ENCODE data around the gene IQCE.
"Not testable (repeated sequence)": the region's sequence is repeated elsewhere in the genome, so short reads cannot be mapped to it uniquely, and the experiment has no call there.

Gene IQCE

DNA sequence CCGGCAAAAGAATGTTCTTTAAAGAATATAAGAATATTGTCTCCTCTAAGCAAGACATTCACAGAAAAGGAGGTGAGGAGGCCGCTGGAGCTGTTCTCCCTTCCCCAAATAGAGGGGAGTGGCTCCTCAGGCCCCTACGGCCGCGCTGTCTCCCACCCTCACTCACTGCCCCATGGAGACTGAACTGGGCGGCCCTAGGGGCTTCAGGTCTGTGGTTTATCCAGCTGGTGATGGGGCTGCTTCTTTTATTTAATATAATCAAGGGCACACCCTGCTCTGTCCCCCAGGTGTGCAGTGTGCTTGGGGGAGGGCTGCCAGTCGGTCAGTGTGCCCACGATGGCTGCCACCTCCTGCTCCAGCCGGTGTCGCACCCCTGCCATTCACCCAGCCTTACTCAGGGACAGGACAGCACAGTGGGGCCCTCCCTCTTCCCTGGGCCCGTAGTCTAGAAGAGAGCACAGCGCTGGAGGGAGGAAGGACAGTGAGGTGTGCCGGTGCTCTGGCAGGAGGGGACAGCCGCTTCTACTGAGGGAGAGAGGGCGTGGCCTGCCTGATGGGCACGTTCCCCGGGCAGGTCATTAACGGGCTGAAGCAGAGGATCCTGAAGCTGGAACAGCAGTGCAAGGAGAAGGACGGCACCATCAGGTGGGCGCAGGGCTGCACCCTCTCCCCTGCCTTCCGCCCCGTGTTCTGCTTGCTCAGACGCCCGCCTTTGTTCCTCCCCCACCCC lies 23.4 kb downstream of the IQCE start:
- DNase-seq, result no peak

DNA sequence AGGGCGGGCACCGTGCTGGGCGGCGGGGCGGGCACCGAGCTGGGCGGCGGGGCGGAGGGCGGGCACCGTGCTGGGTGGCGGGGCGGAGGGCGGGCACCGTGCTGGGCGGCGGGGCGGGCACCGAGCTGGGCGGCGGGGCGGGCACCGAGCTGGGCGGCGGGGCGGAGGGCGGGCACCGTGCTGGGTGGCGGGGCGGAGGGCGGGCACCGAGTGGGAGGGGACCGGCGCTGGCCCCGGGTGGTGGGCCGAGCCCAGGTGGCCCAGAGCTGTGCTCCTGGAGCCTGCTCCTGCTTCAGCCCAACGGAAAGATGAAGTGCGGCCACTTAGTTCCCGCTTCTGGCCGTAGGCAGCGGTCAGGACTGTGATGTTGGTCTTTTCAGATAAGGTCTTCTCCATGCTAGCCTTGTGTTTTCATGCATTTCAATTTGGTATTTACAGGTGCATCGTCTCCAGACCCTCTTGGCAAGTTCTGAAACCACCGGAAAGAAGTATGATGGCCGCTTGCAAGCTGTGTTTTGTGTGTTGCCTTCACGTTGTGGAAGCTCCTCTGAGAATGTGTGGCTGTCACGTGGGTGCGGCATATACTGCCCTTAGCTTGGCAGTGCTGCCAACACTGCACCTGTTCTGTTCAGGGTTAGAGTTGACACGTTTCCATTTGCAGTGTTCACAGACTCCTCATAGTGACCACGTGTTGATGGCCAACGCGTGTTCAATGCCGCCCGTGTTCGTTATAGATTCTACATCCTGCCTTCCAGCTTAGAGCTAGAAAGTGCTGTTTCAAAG lies 25.2 kb downstream of the IQCE start:
- no peak for DNase-seq

DNA sequence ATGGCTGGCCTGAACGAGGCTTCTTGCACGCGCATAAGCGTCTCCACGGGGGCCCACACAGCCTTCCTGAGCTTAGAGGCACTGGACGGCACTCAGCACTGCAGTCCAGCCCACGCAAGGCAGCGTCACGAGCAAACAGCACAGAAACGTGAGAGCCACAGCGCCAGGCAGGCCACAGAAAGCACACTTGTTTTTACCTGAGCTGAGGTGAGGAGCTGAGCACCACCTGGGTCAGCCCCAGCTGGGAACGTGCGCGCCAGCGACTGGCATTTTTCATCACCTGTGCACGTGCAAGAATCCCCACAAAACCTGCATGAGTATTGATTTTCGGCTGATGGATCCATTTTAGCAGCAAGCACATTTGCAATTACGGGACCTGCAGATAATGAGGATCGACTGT lies 26.7 kb downstream of the IQCE start:
- no peak for DNase-seq

DNA sequence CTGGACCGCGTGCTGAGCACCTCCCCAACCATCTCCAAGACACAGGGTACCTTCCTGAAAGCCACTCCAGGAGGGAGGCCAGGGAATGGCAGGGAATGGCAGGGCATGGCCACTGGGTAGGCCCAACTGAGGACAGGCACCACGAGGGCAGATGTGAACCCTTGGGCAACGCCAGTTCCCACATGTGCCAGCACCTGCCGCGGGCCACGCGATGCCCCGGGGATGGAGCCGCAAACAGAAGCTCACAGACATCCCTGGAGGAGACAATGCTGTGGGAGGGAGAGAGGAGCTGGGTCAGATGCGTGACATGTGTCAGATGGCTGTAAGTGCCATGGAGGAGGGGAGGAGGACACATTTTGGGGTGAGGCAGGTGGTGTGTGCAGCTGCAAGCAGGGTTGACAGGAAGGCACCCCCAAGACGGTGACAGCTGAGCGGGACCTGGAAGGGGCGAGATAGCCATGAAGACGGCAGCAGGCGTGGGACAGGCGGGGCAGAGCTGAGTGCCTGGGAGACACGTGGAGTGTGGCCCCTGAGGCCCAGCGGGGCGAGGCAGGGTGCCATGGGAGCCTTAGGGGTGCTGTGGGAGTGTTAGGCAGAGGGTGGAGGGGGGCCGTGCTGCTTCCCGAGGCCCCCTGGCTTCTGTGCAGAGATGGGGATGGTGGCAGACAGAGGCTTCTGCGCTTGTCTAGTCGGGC lies 27.7 kb downstream of the IQCE start:
- no peak for DNase-seq

DNA sequence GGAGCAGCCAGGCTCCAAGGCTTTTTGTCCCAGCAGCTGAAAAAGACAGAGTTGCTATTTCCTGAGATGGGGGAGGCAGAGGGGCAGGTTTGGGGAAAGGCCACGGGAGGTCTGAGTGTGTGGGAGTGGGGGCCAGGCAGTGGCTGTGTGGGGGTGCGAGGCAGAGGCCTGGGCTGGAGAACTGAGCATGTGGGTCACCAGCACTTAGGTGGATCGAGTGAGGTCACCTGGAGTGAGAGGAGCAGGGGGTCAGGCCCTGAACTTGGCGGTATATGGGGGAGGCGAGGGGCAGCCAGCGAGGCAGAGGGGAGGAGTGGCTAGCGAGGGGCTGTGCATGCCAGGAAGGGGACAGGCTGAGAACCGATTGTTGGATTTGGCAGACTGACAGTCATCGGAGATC lies 28.4 kb downstream of the IQCE start:
- no peak for DNase-seq

DNA sequence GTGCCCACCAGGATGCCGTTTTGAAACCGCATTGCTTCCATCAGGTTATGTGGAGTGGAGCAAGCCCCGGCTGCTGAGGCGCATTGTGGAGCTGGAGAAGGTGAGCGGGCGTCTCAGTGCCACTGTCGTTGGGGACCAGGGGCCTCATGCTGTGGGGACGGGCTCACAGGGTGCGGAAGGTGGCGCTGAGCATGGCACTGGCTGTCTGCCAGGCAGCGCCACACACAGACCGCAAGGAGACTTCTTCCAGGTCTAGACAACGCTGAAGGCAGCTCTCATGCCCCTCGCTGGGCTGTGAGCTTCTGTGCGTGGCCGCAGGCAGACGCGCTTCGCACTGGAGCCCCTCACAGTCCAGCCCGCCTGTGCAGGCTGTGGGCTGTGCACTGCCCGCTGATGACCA lies 29.0 kb downstream of the IQCE start:
- DNase-seq, result no peak

DNA sequence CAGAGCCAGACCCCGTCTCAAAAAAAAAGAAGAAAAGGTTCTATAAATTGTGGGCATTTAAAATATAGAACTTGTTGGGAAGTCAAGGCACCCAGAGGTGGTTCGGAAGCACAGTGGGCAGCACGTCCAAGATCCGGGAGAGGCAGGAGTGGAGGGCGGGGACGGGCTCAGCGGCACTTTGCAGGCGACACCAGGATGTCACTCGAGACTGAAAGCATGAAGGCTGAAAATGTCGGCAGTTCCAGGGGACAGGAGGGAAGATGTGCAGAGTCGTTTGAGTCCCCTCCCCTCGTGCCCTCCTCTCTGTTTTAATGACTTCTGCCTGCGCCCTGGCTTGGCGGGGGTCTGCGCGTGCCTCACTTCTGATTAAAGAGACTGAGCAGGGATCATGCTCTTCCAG lies 30.6 kb downstream of the IQCE start:
- DNase-seq, result no peak

DNA sequence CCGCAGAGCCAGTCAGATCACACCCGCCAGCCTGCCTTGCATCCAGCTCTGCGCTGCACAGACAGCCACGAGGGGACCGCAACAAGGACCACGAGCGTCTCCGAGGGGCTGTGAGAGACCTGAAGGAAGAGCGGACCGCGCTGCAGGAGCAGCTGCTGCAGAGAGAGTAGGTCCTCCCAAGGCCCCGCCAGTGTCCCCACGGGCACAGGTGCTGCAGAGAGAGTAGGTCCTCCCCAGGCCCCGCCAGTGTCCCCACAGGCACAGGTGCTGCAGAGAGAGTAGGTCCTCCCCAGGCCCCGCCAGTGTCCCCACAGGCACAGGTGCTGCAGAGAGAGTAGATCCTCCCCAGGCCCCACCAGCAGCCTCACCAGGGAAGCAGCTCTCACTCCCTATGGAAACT lies 31.2 kb downstream of the IQCE start:
- not testable (repeated sequence) for DNase-seq

DNA sequence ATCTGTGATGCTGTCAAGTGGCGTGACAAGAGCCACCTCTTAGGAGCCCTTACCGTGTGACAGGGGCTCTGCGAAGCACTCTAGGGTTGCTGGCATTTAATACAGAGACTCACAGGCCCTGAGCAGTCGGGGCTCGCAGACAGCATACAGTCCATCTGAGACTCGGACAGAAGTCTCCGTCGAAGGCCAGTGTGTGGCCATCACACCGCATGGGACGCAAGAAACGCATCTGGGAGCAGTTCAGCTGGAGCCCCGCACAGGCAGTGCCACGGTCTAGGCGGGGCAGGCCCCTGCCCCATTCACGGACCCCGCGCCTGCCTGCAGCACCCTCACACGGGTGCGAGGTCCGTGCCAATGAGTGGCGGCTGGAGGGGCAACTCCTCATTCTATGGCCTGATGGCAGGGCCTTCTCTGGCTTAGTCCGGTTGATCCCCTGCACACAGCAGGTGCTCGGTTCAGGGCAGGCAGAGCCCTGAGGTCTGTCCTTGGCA lies 33.6 kb downstream of the IQCE start:
- DNase-seq, result no peak

DNA sequence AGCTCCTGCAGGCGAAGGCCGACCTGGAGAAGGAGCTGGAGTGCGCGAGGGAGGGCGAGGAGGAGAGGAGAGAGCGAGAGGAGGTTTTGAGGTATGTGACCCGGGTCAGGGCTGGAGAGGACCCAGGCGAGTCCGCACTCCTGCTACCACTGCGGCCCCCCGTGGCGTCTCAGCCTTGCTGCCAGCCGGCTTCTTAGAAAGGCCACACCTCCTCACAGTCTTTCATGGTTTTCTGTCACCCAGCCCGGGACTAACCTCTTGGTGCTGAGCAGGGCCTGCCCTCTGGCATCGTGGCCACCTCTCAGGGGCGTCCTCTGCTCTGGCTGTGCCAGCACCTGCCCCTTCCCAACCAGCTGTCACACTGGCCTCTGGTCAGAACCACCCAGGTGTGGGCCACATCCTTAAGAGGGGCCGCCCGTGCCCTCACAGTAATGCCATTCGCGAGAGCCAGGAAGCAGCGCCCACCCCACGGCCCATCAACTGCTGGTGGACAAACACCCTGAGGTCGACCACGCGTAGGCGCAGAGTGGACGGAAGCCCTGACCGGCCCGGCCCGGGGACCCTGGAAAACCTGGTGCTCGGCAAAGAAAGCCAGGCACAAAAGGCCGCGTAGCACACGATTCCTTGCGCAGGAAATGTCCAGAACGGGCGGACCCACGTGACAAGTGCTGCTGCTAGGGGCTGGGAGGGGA lies 34.4 kb downstream of the IQCE start:
- no peak for DNase-seq

DNA sequence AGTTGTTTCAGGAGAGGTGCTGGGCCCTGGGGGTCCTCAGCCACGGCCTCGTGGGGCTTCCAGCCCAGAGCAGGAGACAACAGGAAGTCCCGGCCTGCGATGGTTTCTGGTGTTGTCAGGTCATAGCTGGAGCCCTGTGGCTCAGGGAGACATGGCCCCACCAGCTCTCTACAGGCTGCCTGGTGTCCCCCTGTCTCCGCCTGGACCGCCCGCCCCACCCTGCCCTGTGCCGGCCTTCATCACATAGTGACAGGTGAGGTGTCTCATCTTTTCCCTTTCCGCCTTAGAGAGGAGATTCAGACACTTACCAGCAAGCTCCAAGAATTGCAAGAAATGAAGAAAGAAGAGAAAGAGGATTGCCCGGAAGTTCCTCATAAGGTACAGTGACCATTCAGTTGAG lies 35.8 kb downstream of the IQCE start:
- DNase-seq, result no peak

DNA sequence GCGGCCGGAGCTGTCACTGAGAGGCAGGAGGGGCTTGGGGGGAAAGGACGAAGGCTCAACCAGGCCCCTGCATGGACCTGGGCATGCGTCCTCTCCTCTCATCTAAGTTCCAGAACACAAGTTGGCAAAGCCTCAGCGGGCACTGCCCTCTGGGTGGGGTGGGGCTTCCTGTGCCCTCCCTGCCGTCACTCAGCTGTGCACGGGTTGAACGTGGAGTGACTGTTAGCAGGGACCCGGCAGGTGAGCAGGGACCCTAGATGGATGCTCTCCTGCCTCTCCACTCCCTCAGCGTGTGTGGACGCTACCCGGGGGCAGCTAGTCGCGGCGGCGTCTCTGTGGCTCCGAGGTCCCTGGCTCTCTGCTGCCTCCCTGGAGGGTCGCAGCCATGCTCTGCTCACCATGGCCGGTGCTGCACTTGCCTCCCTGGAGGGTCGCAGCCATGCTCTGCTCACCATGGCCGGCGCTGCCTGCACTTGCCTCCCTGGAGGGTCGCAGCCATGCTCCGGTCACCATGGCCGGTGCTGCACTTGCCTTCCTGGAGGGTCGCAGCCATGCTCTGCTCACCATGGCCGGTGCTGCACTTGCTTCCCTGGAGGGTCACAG lies 36.6 kb downstream of the IQCE start:
- DNase-seq, result no peak

DNA sequence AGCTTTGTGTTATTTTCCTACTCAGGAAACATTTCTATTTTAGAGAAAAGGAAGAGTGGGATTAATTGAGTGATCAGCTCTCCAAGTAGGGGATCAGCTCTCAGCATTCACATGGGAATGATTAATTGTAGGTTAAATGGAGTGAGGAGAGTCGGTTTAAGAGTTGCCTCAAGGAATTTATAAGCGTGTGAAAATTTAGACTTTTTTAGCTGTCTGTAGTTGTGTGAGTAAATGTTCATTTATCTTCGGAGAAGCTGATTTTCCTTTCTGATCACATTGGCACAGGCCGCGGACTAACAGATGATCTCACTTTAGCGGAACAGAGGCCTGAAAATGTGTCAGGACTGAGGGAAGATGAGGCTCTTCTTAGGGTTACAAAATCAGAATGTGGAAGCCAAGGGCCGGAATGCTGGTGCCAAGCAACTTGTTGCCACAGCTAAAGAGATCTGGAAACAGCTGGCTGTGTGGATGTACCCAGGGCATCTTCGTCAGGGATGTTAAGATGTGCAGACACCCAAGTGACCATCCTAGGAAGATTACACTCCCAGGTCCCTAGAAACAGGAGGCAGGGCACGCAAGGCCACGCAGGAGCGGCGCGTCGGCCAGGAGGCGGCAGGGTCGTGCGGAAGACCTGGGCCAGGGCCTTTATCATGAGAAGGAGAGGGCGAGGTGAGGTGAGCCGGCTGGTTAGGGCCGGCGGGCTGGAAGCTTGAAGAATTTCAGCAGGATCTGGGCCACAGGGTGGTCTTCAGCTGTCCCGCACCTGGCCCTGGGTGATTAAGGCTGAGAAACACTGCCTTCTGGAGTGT lies 37.9 kb downstream of the IQCE start:
- no peak for DNase-seq

DNA sequence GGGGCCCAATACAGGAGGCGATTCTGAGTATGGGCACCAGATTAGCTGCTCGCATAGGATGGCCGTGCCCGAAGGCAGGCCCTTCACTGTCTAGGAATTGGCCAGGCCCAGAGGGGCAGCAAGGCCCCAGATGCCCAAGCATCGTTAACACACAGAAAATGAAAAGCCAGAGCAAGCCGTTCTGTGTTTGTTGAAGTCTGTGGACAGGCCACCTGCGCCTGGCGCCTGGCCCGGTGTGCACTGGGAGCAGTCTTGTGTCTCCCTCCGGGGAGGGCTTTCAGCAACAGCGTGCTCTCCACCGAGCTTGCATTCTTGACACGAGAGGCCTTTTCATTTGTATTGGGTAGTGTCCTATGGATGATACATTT lies 38.5 kb downstream of the IQCE start:
- no peak for DNase-seq

DNA sequence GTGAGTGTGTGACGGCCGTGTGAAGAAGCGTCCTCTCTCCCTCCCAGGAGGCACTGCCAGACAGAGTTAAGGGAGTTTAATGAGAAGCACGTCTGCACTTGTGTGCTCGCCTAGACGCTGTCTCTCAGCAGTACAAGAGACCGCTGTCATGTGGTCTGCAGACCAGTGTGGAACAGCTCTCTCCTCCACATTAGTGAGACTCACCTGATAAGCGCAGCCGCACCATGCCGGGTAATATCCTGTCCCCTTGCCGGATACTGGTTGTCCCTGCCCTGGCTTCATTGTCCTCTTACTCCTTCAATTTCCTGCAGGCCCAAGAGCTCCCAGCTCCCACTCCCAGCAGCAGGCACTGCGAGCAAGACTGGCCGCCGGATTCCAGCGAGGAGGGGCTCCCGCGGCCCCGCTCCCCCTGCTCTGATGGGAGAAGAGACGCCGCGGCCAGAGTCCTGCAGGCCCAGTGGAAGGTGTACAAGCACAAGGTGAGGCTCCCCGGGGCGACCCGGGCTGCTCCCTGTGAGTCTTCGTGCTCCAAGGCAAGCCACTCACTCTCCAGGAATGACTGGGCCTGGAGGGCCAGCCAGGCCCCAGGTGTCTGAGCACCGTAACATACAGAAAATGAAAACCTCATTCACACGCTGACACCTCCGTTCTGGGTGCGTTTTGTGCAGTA lies 39.5 kb downstream of the IQCE start:
- DNase-seq, result no peak

DNA sequence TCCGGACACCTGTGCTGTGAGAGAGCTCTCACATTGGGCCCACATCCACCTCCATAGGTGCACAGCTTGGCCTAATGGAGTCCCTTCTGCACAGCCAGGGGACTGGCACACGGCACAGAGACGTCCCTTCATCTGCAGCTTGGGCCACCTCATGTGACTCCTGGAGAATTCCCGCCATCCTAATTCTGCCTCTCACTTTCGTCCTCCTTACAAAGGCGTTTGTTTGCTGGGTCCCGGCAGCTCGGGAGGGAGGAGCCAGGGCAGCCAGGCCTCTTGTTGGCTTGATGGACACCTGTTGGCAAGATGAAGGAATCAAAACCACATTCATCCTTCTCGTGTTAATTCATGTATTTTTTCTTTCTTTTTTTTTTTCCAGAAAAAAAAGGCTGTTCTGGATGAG lies 42.3 kb downstream of the IQCE start:
- no peak for DNase-seq

DNA sequence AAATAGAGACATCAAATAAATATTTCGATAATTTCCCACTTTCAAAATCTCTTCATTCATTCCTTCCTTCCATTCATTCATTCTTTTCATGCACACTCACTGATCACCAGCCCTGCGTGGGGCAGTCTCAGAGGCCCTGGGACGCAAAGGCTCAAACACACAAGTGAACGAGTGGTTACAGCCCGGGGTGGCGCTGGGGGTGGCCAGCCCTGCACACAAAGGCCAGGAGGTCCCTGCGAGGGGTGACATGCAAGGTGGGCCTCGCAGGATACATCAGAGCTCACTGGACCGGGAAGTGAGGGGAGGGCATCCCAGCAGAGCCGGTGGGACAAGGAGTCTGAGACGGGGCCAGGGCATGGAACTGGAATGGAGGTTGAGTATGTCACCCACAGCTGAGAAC lies 43.1 kb downstream of the IQCE start:
- no peak for DNase-seq

DNA sequence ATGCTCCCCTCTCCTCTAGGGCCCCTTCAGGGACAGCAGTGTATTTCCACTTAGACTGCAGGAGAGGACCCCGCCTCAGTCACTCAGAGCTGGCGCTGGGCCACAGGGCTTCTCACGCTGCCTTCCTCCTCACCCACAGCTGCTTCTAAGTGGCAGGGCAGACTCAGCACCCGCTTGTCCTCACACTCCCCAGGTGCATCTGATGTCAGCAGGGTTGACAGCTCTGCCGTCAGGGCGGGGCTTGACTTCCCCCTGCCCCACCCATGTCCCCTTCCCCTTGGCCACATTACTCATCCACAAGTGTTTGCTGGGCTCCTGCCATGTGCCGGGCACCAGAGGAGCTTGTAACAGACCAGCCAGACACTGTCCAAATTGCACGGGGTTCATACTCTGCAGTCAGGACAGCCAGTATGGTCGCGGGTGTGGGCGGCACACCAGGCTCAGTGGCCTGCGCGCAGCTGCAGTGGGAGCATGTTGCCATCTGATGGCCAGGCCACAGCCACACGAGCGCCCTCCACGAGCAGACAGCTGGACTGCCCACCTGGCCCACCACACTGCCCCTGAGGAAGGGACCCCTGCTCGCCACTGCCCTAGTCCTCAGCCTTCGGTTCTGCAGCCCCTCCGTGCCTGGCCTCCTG lies 43.7 kb downstream of the IQCE start:
- DNase-seq, result no peak

DNA sequence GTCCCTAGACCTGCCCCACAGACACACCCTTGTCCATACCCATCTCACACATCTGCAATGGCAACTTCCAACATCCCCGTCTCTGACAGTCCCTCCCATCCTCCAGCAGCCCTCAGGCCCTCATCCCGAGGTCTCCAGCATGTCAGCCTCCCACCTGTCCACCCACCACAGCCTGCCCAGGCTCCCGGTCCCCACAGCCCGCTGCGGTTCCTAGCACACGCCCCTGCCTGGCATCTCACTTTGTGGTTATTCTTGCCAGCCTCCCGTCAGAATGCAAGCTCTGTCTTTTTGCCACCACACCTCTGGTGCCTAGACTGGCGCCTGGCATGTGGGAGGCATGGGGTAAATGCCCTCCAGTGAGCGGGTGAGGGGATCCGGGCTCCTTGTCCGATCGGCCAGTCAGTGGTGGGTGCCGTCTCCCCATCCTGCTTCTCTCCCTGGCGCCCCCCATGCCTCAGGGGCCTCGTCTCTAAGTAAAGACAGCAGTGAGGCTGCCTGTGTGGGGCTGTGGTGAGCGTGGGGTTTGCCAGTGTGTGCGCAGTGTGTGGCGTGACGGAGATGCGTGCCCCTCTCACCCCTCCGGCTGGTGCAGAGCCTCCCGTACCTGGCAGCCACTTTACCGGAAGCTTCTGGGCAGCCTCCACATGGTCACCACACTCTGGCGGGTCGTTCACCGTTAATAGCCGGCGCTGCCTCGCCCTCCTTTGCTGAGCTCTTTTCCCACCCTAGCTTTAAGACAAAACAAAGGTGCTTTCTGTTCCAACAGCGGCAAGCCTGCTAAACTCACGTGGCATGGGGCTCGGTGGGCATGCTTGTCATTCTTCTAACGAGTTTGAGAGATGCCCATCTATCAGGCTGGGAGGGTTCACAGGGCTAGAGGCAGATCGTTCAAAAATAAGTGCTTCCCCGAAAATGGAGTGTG lies 44.5 kb downstream of the IQCE start:
- DNase-seq, result no peak

Measured in CD4-positive, alpha-beta T cell treated with Interleukin-10 for 1 hour (primary cell).